HG03159 (cell line): Measurements from ENCODE around the gene FGF23.

Experiments
- ATAC-seq: cut with Tn5 transposase; IDR thresholded peaks from one replicate; pipeline ENCODE4 v1.9.1; 2021; ENCODE audit warnings: mild to moderate bottlenecking, moderate library complexity; ENCODE audit not compliant: unreplicated experiment

FGF23 gene

DNA sequence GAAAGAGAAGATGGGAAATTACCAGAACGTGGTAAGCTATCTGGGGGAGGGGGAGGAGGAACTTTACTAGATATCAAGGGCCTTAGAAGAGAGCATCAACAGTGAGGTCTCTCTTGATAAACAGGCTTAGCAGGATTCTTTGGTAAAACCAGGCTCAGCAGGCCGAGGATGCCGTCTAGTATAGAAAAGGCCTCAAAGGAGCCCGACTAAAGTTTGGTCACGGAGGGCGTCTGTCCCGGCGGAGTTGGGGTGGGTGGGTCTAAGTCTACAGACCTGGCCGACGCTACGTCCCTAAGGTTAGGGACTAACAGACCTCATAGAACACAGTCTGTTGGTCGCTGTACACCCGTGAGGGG is 59.0 kb downstream of the FGF23 start:
- ATAC-seq, result peak; percentile 44
